HG03025 (cell line): ENCODE results near the gene GNPTAB.
A peak's percentile ranks its signal among the peaks of the same experiment; 100 is the strongest.

Experiments used
- ATAC-seq: cut with Tn5 transposase; IDR thresholded peaks from one replicate; pipeline ENCODE4 v1.9.1; 2021; ENCODE audit warnings: mild to moderate bottlenecking, moderate library complexity; ENCODE audit not compliant: unreplicated experiment, low FRiP score

GNPTAB gene

GRCh38 chr12:101698800-101699347 is 131.9 kb downstream of the GNPTAB start:
- ATAC-seq = no peak

- peak; percentile 34 for ATAC-seq
Observed at GRCh38 chr12:101697930-101698799, 132.6 kb downstream of the GNPTAB start.

- ATAC-seq = peak; percentile 78
Observed at GRCh38 chr12:101697197-101697929, 133.4 kb downstream of the GNPTAB start, which contains the start of gene CHPT1. Gene CHPT1, plus strand, starts transcription at chr12:101697640. Its CDS starts 222 bp downstream, at chr12:101697862.

- no peak for ATAC-seq
Observed at GRCh38 chr12:101696251-101697196, 134.2 kb downstream of the GNPTAB start.

GRCh38 chr12:101695706-101696105 is 135.1 kb downstream of the GNPTAB start:
- ATAC-seq = no peak
